TTC549 (cell line): ENCODE data around the gene SSR3.

Experiments
- FAIRE-seq: peaks from 2 replicates; lab custom pipeline; 2012; peaks lifted over from hg19 to GRCh38; lab: Jason Lieb, UNC

SSR3 gene

GRCh38 chr3:156535798-156536197 is 19.1 kb downstream of the SSR3 start:
- no peak for FAIRE-seq

GRCh38 chr3:156535162-156535627 is 19.7 kb downstream of the SSR3 start:
- FAIRE-seq = no peak

- no peak for FAIRE-seq
Observed at GRCh38 chr3:156533205-156533604, 21.7 kb downstream of the SSR3 start.

- FAIRE-seq = no peak
Observed at GRCh38 chr3:156532730-156533129, 22.2 kb downstream of the SSR3 start.

- no peak for FAIRE-seq
Observed at GRCh38 chr3:156530980-156531379, 23.9 kb downstream of the SSR3 start.

- no peak for FAIRE-seq
Observed at GRCh38 chr3:156527060-156527459, 27.9 kb downstream of the SSR3 start.

- no peak for FAIRE-seq
Observed at GRCh38 chr3:156525808-156526207, 29.1 kb downstream of the SSR3 start.

GRCh38 chr3:156522673-156523072 is 32.2 kb downstream of the SSR3 start:
- no peak for FAIRE-seq

GRCh38 chr3:156519758-156520162 is 35.2 kb downstream of the SSR3 start:
- no peak for FAIRE-seq

- no peak for FAIRE-seq
Observed at GRCh38 chr3:156518726-156519125, 36.2 kb downstream of the SSR3 start.

GRCh38 chr3:156516961-156517360 is 38.0 kb downstream of the SSR3 start:
- FAIRE-seq = no peak

GRCh38 chr3:156516284-156516683 is 38.6 kb downstream of the SSR3 start:
- no peak for FAIRE-seq

- no peak for FAIRE-seq
Observed at GRCh38 chr3:156513619-156514018, 41.3 kb downstream of the SSR3 start.

- no peak for FAIRE-seq
Observed at GRCh38 chr3:156511987-156512677, 42.8 kb downstream of the SSR3 start.

GRCh38 chr3:156509189-156510174 is 45.4 kb downstream of the SSR3 start:
- peak; percentile 66 for FAIRE-seq

- FAIRE-seq = no peak
Observed at GRCh38 chr3:156507285-156507684, 47.6 kb downstream of the SSR3 start.

- FAIRE-seq = no peak
Observed at GRCh38 chr3:156498307-156498706, 56.6 kb downstream of the SSR3 start.

- no peak for FAIRE-seq
Observed at GRCh38 chr3:156497326-156497725, 57.6 kb downstream of the SSR3 start.

GRCh38 chr3:156495816-156496215 is 59.1 kb downstream of the SSR3 start:
- no peak for FAIRE-seq

GRCh38 chr3:156493887-156494286 is 61.0 kb downstream of the SSR3 start:
- FAIRE-seq = no peak

GRCh38 chr3:156492801-156493261 is 62.1 kb downstream of the SSR3 start:
- FAIRE-seq = no peak

GRCh38 chr3:156491192-156491591 is 63.7 kb downstream of the SSR3 start:
- FAIRE-seq = no peak
